ENCODE data around the gene ANP32B. TPM values are rescaled to one million over a fixed set of nuclear protein-coding genes. Genes with fewer than 3 reads are reported as not detected.

Gene ANP32B
- total and polyA plus RNA-seq, 2 experiments from 2014 or later, result 13.1 to 114 TPM

DNA sequence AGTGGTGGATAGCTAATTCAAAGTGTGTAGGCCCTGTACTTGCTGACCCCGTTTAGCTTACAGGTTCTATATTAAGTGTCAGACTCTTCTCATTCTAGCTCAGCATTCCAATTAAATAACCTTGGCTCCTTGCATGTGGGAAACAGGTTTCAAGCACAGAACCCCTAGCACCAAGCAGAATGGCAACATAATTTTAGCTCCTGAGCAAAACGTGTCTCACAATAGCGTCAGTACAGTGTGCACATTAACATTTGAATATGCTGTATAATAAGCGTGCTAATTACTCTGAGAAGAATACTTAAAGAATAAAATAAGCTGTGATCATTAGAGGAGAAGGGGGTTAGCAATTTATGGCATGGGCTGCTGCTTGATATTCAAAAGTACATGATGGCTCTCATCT lies 21.0 kb upstream of the ANP32B start:
- Histone ChIP-seq H3K4me1 (ENCODE audit: insufficient read depth) (no peaks in the 10 kb centered on the region), H4K20me1 (replicated peaks; ENCODE audit: insufficient read depth) (no peaks in the 10 kb centered on the region), H3K9me2 (ENCODE audit: insufficient read depth) (no peaks in the 10 kb centered on the region), H3K4me2 (no peak overlapping the region), H3K27ac (ENCODE audit: low read depth) (no peak overlapping the region), H2AFZ (no peak overlapping the region), H3K27me3 (ENCODE audit: insufficient read depth) (peaks cover 3% of the 10 kb centered on the region; the same call in 1 of the 2 replicates), H3K36me3 (ENCODE audit: insufficient read depth) (no peaks in the 10 kb centered on the region), H3F3A (replicated peaks; ENCODE audit: low read depth) (no peaks in the 10 kb centered on the region), H3K4me3 (no peak overlapping the region), H3K79me2 (replicated peaks; ENCODE audit: insufficient read depth) (no peaks in the 10 kb centered on the region)
- DNase-seq (ENCODE audit: low spot score) (no peak), ATAC-seq (no peak)
- H3K27me3 Mint-ChIP-seq (ENCODE audit: insufficient read depth, low read depth, poor library complexity), result peaks cover 4% of the 10 kb centered on the region
- H3K9me3 Mint-ChIP-seq, result no peaks in the 10 kb centered on the region
- H3K36me3 Mint-ChIP-seq (ENCODE audit: low read depth), result no peaks in the 10 kb centered on the region
- H3K27ac Mint-ChIP-seq, result no peak overlapping the region
- peaks cover 5% of the 10 kb centered on the region; the same call in 1 of the 3 replicates for H3K4me1 Mint-ChIP-seq
- TF ChIP-seq REST (IDR thresholded peaks at IDR 0.05; ENCODE audit: unreplicated experiment) (no peak), EZH2phosphoT487 (IDR thresholded peaks at IDR 0.05; ENCODE audit: unreplicated experiment) (no peak), STAT1 (IDR thresholded peaks at IDR 0.05; ENCODE audit: unreplicated experiment) (no peak), ZNF114 (CRISPR knock-in tag; IDR thresholded peaks at IDR 0.05) (no peak), NANOG (IDR thresholded peaks at IDR 0.05; ENCODE audit: borderline replicate concordance) (no peak), JUNB (IDR thresholded peaks at IDR 0.05; ENCODE audit: unreplicated experiment) (no peak), CREB1 (CRISPR knock-in tag; IDR thresholded peaks at IDR 0.05; ENCODE audit: low read depth) (no peak), POLR2AphosphoS5 (IDR thresholded peaks at IDR 0.05; ENCODE audit: low read depth) (no peak), EZH2 (IDR thresholded peaks at IDR 0.05; ENCODE audit: low read depth, unreplicated experiment) (no peak), CTCF (conservative IDR thresholded peaks at IDR 0.05; ENCODE audit: low read depth in 2 of 2) (no peak), ZNF331 (CRISPR knock-in tag; IDR thresholded peaks at IDR 0.05; ENCODE audit: low read depth) (no peak)
- TF ChIP-seq, protein P1, sequence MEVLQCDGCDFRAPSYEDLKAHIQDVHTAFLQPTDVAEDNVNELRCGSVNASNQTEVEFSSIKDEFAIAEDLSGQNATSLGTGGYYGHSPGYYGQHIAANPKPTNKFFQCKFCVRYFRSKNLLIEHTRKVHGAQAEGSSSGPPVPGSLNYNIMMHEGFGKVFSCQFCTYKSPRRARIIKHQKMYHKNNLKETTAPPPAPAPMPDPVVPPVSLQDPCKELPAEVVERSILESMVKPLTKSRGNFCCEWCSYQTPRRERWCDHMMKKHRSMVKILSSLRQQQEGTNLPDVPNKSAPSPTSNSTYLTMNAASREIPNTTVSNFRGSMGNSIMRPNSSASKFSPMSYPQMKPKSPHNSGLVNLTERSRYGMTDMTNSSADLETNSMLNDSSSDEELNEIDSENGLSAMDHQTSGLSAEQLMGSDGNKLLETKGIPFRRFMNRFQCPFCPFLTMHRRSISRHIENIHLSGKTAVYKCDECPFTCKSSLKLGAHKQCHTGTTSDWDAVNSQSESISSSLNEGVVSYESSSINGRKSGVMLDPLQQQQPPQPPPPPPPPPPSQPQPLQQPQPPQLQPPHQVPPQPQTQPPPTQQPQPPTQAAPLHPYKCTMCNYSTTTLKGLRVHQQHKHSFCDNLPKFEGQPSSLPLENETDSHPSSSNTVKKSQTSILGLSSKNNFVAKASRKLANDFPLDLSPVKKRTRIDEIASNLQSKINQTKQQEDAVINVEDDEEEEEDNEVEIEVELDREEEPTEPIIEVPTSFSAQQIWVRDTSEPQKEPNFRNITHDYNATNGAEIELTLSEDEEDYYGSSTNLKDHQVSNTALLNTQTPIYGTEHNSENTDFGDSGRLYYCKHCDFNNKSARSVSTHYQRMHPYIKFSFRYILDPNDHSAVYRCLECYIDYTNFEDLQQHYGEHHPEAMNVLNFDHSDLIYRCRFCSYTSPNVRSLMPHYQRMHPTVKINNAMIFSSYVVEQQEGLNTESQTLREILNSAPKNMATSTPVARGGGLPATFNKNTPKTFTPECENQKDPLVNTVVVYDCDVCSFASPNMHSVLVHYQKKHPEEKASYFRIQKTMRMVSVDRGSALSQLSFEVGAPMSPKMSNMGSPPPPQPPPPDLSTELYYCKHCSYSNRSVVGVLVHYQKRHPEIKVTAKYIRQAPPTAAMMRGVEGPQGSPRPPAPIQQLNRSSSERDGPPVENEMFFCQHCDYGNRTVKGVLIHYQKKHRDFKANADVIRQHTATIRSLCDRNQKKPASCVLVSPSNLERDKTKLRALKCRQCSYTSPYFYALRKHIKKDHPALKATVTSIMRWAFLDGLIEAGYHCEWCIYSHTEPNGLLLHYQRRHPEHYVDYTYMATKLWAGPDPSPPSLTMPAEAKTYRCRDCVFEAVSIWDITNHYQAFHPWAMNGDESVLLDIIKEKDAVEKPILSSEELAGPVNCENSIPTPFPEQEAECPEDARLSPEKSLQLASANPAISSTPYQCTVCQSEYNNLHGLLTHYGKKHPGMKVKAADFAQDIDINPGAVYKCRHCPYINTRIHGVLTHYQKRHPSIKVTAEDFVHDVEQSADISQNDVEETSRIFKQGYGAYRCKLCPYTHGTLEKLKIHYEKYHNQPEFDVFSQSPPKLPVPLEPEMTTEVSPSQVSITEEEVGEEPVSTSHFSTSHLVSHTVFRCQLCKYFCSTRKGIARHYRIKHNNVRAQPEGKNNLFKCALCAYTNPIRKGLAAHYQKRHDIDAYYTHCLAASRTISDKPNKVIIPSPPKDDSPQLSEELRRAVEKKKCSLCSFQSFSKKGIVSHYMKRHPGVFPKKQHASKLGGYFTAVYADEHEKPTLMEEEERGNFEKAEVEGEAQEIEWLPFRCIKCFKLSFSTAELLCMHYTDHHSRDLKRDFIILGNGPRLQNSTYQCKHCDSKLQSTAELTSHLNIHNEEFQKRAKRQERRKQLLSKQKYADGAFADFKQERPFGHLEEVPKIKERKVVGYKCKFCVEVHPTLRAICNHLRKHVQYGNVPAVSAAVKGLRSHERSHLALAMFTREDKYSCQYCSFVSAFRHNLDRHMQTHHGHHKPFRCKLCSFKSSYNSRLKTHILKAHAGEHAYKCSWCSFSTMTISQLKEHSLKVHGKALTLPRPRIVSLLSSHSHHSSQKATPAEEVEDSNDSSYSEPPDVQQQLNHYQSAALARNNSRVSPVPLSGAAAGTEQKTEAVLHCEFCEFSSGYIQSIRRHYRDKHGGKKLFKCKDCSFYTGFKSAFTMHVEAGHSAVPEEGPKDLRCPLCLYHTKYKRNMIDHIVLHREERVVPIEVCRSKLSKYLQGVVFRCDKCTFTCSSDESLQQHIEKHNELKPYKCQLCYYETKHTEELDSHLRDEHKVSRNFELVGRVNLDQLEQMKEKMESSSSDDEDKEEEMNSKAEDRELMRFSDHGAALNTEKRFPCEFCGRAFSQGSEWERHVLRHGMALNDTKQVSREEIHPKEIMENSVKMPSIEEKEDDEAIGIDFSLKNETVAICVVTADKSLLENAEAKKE (CRISPR knock-in tag; IDR thresholded peaks at IDR 0.05), result no peak
- TF ChIP-seq, protein P2, sequence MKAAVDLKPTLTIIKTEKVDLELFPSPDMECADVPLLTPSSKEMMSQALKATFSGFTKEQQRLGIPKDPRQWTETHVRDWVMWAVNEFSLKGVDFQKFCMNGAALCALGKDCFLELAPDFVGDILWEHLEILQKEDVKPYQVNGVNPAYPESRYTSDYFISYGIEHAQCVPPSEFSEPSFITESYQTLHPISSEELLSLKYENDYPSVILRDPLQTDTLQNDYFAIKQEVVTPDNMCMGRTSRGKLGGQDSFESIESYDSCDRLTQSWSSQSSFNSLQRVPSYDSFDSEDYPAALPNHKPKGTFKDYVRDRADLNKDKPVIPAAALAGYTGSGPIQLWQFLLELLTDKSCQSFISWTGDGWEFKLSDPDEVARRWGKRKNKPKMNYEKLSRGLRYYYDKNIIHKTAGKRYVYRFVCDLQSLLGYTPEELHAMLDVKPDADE (IDR thresholded peaks at IDR 0.05), result no peak
- H3K4me3 Mint-ChIP-seq, result no peak overlapping the region

All from GM23338 (cell line).